Subcutaneous adipose tissue (tissue), 4 donors: ENCODE measurements around the gene H2AZ2. TPM values are rescaled to one million over a fixed set of nuclear protein-coding genes. Genes with fewer than 3 reads are reported as not detected.

Source experiments
- total RNA-seq, 4 donors: library from RNA; depleted of rRNA; stranded (reverse); fragments of >200 nt; gene quantifications; one replicate each; pipeline ENCODE4 v1.1.0, GENCODE V29; 2016
- TF ChIP-seq, protein P1 (sequence below): fragments of 450-650 bp; IDR thresholded peaks from one replicate; pipeline ENCODE4 v1.5.1; 2016; ENCODE audit warnings: low read depth, mild to moderate bottlenecking, control low read depth, antibody characterized with exemption, moderate library complexity

Gene H2AZ2
- total RNA-seq, 4 donors from 2014 or later: 88.7 to 130 (median 96.4) TPM

DNA sequence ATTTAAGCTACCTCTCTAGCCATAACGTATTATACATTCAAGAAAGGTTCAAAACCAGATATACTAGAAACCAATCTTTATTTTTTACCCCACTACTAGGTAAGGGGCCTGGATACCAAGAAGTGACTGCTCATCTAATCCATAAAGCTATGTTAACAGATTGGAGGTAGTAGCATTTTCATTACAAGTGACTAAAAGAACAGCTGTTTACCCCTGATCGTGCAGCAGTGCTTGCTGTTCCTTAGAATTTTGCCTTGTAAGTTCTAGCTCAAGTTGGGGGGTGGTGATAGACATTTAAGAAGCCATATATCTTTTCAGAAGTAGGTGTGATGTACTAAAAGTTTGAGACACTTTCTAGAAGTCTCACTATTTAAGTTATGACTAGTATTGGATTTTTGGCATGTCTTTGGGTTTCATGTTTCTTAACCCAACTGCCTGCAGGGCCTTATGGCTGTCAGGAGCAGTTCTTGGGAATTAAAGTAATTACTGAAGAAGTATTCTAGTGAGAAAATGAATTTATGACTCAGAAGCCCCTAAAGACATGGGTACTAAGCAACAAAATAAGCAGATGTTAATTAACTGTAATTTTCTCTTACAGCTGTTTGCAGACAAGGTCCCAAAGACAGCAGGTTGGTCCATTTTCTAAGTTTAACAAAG, 49.1 kb downstream of the H2AZ2 start:
- TF ChIP-seq, protein P1, sequence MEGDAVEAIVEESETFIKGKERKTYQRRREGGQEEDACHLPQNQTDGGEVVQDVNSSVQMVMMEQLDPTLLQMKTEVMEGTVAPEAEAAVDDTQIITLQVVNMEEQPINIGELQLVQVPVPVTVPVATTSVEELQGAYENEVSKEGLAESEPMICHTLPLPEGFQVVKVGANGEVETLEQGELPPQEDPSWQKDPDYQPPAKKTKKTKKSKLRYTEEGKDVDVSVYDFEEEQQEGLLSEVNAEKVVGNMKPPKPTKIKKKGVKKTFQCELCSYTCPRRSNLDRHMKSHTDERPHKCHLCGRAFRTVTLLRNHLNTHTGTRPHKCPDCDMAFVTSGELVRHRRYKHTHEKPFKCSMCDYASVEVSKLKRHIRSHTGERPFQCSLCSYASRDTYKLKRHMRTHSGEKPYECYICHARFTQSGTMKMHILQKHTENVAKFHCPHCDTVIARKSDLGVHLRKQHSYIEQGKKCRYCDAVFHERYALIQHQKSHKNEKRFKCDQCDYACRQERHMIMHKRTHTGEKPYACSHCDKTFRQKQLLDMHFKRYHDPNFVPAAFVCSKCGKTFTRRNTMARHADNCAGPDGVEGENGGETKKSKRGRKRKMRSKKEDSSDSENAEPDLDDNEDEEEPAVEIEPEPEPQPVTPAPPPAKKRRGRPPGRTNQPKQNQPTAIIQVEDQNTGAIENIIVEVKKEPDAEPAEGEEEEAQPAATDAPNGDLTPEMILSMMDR: no peak

DNA sequence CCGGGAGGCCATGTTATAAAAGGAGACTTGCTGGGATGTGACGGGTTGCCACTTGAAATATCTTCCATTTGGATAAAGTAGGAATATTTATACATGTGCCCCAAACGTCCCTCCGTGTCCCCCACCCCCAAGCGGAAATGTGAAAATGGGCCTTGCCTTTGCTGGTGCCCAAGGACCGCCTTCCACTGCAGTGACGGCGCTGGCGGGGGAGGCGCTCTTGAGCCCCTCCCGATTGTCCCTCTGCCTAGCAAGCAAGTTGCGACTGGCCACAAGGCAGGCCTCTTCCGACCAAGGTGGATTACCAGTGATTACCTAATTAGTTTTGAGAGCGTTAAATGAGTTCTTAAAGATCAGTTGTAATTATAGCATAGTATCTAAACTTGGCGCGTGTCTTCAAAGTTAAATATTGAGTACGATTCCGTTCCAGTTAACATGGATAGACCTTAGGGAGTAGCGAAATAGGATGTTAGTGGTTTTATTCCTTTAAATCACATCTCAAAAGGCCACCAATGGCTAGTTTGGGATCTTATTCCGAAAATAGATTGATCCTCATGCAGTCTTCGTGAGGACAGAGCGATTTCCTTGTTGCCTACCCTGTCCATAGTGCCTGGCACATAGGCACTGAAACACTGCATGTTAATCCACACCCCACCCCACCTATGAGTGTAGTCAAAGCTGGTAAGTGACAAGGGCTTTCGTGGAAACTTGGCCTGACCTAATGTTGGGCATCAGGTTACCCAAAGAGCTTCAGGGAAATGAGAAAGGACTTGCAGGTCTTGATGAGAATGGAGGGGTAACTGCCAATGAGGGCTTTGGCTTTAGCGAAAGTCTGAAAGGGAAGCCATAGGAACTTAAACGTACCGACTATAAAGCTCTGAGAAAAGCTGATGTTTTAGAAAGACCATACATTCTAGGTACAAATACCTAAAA, 50.3 kb downstream of the H2AZ2 start:
- TF ChIP-seq, protein P1: no peak

DNA sequence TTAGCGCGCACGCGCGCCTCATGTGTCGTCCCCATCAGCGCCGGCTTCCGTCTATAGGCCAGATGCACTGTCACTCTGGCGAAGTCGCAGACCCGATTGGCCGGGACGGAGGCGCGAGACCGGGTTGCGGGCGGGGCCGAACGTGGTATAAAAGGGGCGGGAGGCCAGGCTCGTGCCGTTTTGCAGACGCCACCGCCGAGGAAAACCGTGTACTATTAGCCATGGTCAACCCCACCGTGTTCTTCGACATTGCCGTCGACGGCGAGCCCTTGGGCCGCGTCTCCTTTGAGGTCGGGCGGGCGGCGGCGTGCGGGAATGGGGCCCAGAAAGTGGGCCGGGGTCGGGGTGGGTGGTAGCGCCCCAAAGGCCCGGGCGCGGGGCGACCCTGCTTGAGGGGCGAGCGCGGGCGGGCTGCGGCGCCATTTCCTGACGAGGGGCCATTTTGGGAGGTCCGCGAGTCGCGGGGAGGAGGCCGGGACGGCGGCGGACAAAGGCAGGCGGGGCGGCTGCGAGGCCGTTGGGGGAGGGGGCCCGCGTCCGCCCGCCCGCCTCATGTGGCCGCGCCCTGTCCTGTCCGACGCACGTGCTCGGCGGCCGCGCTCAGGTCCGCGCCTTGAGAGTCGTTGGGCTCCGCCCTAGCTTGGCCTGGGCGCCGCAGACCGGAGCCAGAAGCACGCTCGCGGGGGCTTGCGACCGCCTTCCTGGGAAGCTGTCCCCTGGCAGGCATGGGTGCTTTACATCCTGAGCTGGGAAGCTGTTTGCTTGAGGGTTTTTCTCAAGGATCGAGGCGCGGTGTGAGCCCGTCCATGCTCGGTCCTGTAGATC, 51.2 kb downstream of the H2AZ2 start, which contains the start of gene PPIA:
PPIA (plus strand) TSS at position 178 of the 825 bp plus-strand sequence; CDS start at position 222, 44 bp downstream.
- TF ChIP-seq, protein P1: no peak

DNA sequence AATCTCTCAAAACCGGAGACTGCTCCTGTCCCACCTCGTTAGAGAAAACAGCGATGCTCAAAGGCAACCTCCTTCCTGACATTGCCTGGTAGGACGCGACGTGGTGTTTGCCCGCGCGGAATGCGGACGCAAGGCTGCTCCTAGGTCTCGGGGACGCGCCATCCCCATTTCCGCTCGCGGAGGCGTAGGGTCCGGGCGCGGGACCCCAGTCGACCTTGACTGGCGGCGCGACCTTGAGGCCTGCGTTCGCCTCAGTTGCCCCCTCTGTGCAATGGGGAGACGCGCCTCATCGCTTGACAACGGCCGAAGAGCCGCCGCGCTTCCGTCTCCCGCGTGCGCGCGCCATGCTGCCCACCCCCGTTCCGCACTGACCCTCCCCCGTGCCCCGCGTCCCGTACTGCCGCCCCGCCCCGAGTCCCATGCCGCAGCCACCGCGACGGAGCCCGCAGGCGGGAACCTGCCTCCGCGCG, 51.8 kb downstream of the H2AZ2 start:
- TF ChIP-seq, protein P1: no peak

DNA sequence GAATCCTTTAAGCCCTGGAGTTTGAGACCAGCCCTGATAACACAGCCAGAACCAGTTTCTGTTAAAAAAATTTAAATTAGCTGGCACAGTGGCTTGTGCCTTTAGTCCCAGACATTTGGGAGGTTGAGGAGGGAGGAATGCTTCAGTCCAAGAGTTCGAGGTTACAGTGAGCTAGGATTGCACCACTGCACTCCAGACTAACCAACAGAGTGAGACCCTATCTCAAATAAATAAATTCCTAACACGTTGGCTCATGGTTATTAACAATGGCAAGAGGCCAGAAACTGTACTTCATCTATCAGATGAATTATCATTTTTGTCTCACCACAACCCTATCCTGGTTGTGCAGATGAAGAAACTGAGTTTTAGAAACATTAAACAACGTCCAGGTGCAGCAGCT, 53.6 kb downstream of the H2AZ2 start:
- TF ChIP-seq, protein P1: no peak

DNA sequence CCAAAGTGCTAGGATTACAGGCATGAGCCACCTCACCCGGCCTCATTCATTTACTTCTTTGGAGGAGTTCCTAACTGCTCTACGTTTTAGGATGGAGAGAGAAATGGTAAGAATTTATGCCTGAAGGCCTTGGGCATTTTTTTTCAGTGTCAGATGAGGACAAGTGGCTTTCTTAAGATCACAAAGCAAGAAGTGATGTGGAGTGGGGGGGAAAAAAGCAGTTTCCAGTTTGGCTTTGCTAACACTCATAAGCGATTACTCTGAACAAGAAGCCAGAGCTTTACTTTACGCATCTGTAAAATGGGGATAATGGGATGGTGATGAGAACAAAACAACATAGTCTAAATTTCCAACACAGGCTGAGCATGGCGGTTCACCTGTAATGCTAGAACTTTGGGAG, 54.0 kb downstream of the H2AZ2 start:
- TF ChIP-seq, protein P1: no peak
